Measurements from ENCODE around the gene CTXND1.

CTXND1 gene

GRCh38 chr15:80172401-80172800 lies 79.6 kb downstream of the CTXND1 start:
- H3K4me1 ChIP-seq (ENCODE audit: control insufficient read depth, insufficient read depth, low read length), result no peaks in the 10 kb centered on the region
- H3K27ac ChIP-seq (ENCODE audit: low read depth, low read length), result no peak overlapping the region

GRCh38 chr15:80171787-80172186 lies 80.2 kb downstream of the CTXND1 start:
- no peaks in the 10 kb centered on the region for H3K27me3 ChIP-seq (ENCODE audit: control insufficient read depth, insufficient read depth, low read length)
- H3K9ac ChIP-seq (ENCODE audit: low read length), result no peak overlapping the region
- H3K9me3 ChIP-seq (ENCODE audit: control insufficient read depth, insufficient read depth, low read depth, low read length), result no peaks in the 10 kb centered on the region
- no peak overlapping the region for H3K4me3 ChIP-seq (ENCODE audit: low read depth, low read length)
- H3K4me1 ChIP-seq (ENCODE audit: control insufficient read depth, insufficient read depth, low read length), result no peaks in the 10 kb centered on the region
- H3K36me3 ChIP-seq (ENCODE audit: control insufficient read depth, insufficient read depth, low read length), result peaks cover 20% of the 10 kb centered on the region; the same call in 1 of the 2 replicates
- no peak overlapping the region for H3K27ac ChIP-seq (ENCODE audit: low read depth, low read length)

More at GRCh38 chr15:80172401-80172800, 79.6 kb downstream of the CTXND1 start:
- Histone ChIP-seq H3K9me3 (ENCODE audit: control insufficient read depth, insufficient read depth, low read depth, low read length) (no peaks in the 10 kb centered on the region), H3K36me3 (ENCODE audit: control insufficient read depth, insufficient read depth, low read length) (peaks cover 22% of the 10 kb centered on the region; the same call in 1 of the 2 replicates), H3K4me3 (ENCODE audit: low read depth, low read length) (no peak overlapping the region), H3K27me3 (ENCODE audit: control insufficient read depth, insufficient read depth, low read length) (no peaks in the 10 kb centered on the region), H3K9ac (ENCODE audit: low read length) (no peak overlapping the region)

GRCh38 chr15:80170596-80170995 lies 81.4 kb downstream of the CTXND1 start:
- no peak overlapping the region for H3K9ac ChIP-seq (ENCODE audit: low read length)
- H3K4me1 ChIP-seq (ENCODE audit: control insufficient read depth, insufficient read depth, low read length), result no peaks in the 10 kb centered on the region
- H3K4me3 ChIP-seq (ENCODE audit: low read depth, low read length), result no peak overlapping the region
- H3K9me3 ChIP-seq (ENCODE audit: control insufficient read depth, insufficient read depth, low read depth, low read length), result no peaks in the 10 kb centered on the region
- no peaks in the 10 kb centered on the region for H3K27me3 ChIP-seq (ENCODE audit: control insufficient read depth, insufficient read depth, low read length)
- no peak overlapping the region for H3K27ac ChIP-seq (ENCODE audit: low read depth, low read length)
- peaks cover 17% of the 10 kb centered on the region; the same call in 1 of the 2 replicates for H3K36me3 ChIP-seq (ENCODE audit: control insufficient read depth, insufficient read depth, low read length)

- no peak overlapping the region for H3K9ac ChIP-seq (ENCODE audit: low read length)
- H3K27me3 ChIP-seq (ENCODE audit: control insufficient read depth, insufficient read depth, low read length), result no peaks in the 10 kb centered on the region
- H3K9me3 ChIP-seq (ENCODE audit: control insufficient read depth, insufficient read depth, low read depth, low read length), result no peaks in the 10 kb centered on the region
- no peaks in the 10 kb centered on the region for H3K4me1 ChIP-seq (ENCODE audit: control insufficient read depth, insufficient read depth, low read length)
- no peak overlapping the region for H3K27ac ChIP-seq (ENCODE audit: low read depth, low read length)
- no peak overlapping the region for H3K4me3 ChIP-seq (ENCODE audit: low read depth, low read length)
- H3K36me3 ChIP-seq (ENCODE audit: control insufficient read depth, insufficient read depth, low read length), result peaks cover 15% of the 10 kb centered on the region; the same call in 1 of the 2 replicates
Observed at GRCh38 chr15:80169768-80170357, 82.2 kb downstream of the CTXND1 start.

- H3K9ac ChIP-seq (ENCODE audit: low read length), result no peak overlapping the region
- no peak overlapping the region for H3K27ac ChIP-seq (ENCODE audit: low read depth, low read length)
Observed at GRCh38 chr15:80168421-80168820, 83.6 kb downstream of the CTXND1 start.

GRCh38 chr15:80167936-80168335 lies 84.1 kb downstream of the CTXND1 start:
- Histone ChIP-seq H3K4me3 (ENCODE audit: low read depth, low read length) (no peak overlapping the region), H3K9ac (ENCODE audit: low read length) (no peak overlapping the region), H3K27ac (ENCODE audit: low read depth, low read length) (no peak overlapping the region), H3K9me3 (ENCODE audit: control insufficient read depth, insufficient read depth, low read depth, low read length) (no peaks in the 10 kb centered on the region), H3K27me3 (ENCODE audit: control insufficient read depth, insufficient read depth, low read length) (no peaks in the 10 kb centered on the region), H3K4me1 (ENCODE audit: control insufficient read depth, insufficient read depth, low read length) (no peaks in the 10 kb centered on the region), H3K36me3 (ENCODE audit: control insufficient read depth, insufficient read depth, low read length) (peaks cover 19% of the 10 kb centered on the region)

More at GRCh38 chr15:80168421-80168820, 83.6 kb downstream of the CTXND1 start:
- peaks cover 20% of the 10 kb centered on the region for H3K36me3 ChIP-seq (ENCODE audit: control insufficient read depth, insufficient read depth, low read length)
- H3K9me3 ChIP-seq (ENCODE audit: control insufficient read depth, insufficient read depth, low read depth, low read length), result no peaks in the 10 kb centered on the region
- H3K4me1 ChIP-seq (ENCODE audit: control insufficient read depth, insufficient read depth, low read length), result no peaks in the 10 kb centered on the region
- no peaks in the 10 kb centered on the region for H3K27me3 ChIP-seq (ENCODE audit: control insufficient read depth, insufficient read depth, low read length)
- no peak overlapping the region for H3K4me3 ChIP-seq (ENCODE audit: low read depth, low read length)

GRCh38 chr15:80163897-80164296 lies 88.1 kb downstream of the CTXND1 start:
- H3K36me3 ChIP-seq (ENCODE audit: control insufficient read depth, insufficient read depth, low read length), result peaks cover 49% of the 10 kb centered on the region
- no peaks in the 10 kb centered on the region for H3K9me3 ChIP-seq (ENCODE audit: control insufficient read depth, insufficient read depth, low read depth, low read length)
- H3K4me1 ChIP-seq (ENCODE audit: control insufficient read depth, insufficient read depth, low read length), result peaks cover 8% of the 10 kb centered on the region; the same call in 1 of the 2 replicates
- no peak overlapping the region for H3K9ac ChIP-seq (ENCODE audit: low read length)
- H3K27ac ChIP-seq (ENCODE audit: low read depth, low read length), result no peak overlapping the region
- H3K27me3 ChIP-seq (ENCODE audit: control insufficient read depth, insufficient read depth, low read length), result no peaks in the 10 kb centered on the region
- H3K4me3 ChIP-seq (ENCODE audit: low read depth, low read length), result no peak overlapping the region

GRCh38 chr15:80163217-80163616 lies 88.8 kb downstream of the CTXND1 start:
- H3K9ac ChIP-seq (ENCODE audit: low read length), result no peak overlapping the region
- no peak overlapping the region for H3K27ac ChIP-seq (ENCODE audit: low read depth, low read length)
- peaks cover 8% of the 10 kb centered on the region; the same call in 1 of the 2 replicates for H3K4me1 ChIP-seq (ENCODE audit: control insufficient read depth, insufficient read depth, low read length)
- peaks cover 44% of the 10 kb centered on the region for H3K36me3 ChIP-seq (ENCODE audit: control insufficient read depth, insufficient read depth, low read length)
- H3K27me3 ChIP-seq (ENCODE audit: control insufficient read depth, insufficient read depth, low read length), result no peaks in the 10 kb centered on the region
- H3K9me3 ChIP-seq (ENCODE audit: control insufficient read depth, insufficient read depth, low read depth, low read length), result no peaks in the 10 kb centered on the region
- no peak overlapping the region for H3K4me3 ChIP-seq (ENCODE audit: low read depth, low read length)

- Histone ChIP-seq H3K27me3 (ENCODE audit: control insufficient read depth, insufficient read depth, low read length) (no peaks in the 10 kb centered on the region), H3K9ac (ENCODE audit: low read length) (no peak overlapping the region), H3K27ac (ENCODE audit: low read depth, low read length) (no peak overlapping the region), H3K4me3 (ENCODE audit: low read depth, low read length) (no peak overlapping the region), H3K9me3 (ENCODE audit: control insufficient read depth, insufficient read depth, low read depth, low read length) (no peaks in the 10 kb centered on the region), H3K4me1 (ENCODE audit: control insufficient read depth, insufficient read depth, low read length) (peaks cover 8% of the 10 kb centered on the region; the same call in 1 of the 2 replicates), H3K36me3 (ENCODE audit: control insufficient read depth, insufficient read depth, low read length) (peaks cover 44% of the 10 kb centered on the region)
Observed at GRCh38 chr15:80162059-80162554, 89.9 kb downstream of the CTXND1 start.

- Histone ChIP-seq H3K9me3 (ENCODE audit: control insufficient read depth, insufficient read depth, low read depth, low read length) (no peaks in the 10 kb centered on the region), H3K4me3 (ENCODE audit: low read depth, low read length) (no peak overlapping the region), H3K27me3 (ENCODE audit: control insufficient read depth, insufficient read depth, low read length) (no peaks in the 10 kb centered on the region), H3K4me1 (ENCODE audit: control insufficient read depth, insufficient read depth, low read length) (peaks cover 8% of the 10 kb centered on the region; the same call in 1 of the 2 replicates), H3K36me3 (ENCODE audit: control insufficient read depth, insufficient read depth, low read length) (peaks cover 44% of the 10 kb centered on the region), H3K9ac (ENCODE audit: low read length) (no peak overlapping the region), H3K27ac (ENCODE audit: low read depth, low read length) (no peak overlapping the region)
Observed at GRCh38 chr15:80161468-80162016, 90.5 kb downstream of the CTXND1 start.

GRCh38 chr15:80160570-80161156 lies 91.3 kb downstream of the CTXND1 start:
- H3K4me1 ChIP-seq (ENCODE audit: control insufficient read depth, insufficient read depth, low read length), result peaks cover 8% of the 10 kb centered on the region; the same call in 1 of the 2 replicates
- H3K36me3 ChIP-seq (ENCODE audit: control insufficient read depth, insufficient read depth, low read length), result peaks cover 44% of the 10 kb centered on the region
- no peaks in the 10 kb centered on the region for H3K27me3 ChIP-seq (ENCODE audit: control insufficient read depth, insufficient read depth, low read length)
- H3K9me3 ChIP-seq (ENCODE audit: control insufficient read depth, insufficient read depth, low read depth, low read length), result no peaks in the 10 kb centered on the region
- H3K4me3 ChIP-seq (ENCODE audit: low read depth, low read length), result no peak overlapping the region
- no peak overlapping the region for H3K9ac ChIP-seq (ENCODE audit: low read length)
- H3K27ac ChIP-seq (ENCODE audit: low read depth, low read length), result no peak overlapping the region
